Cardiac muscle cell (in vitro differentiated cells and primary cell): ENCODE results near the gene KIF18B. TPM values are rescaled to one million over a fixed set of nuclear protein-coding genes. Genes with fewer than 3 reads are reported as not detected.

Experiments used
- DNase-seq, 2 donors: peaks; one replicate each; pipeline versions ENCODE4 v3.0.0 to v3.0.0-alpha.2; 2010 to 2017; ENCODE audit warnings: low read depth in 1 of 2, low spot score in 1 of 2
- H3K27ac ChIP-seq: fragments of 200-600 bp; sonication (generic); 2 replicates; pipeline ENCODE4 v1.5.1; 2016
- H3K27me3 ChIP-seq: fragments of 200-600 bp; sonication (generic); 2 replicates; pipeline ENCODE4 v1.6.0; 2016; ENCODE audit warnings: control low read depth
- H3K36me3 ChIP-seq: fragments of 200-600 bp; sonication (generic); 2 replicates; pipeline ENCODE4 v1.5.1; 2016; ENCODE audit warnings: control low read depth
- H3K4me1 ChIP-seq: fragments of 200-600 bp; sonication (generic); 2 replicates; pipeline ENCODE4 v1.8.1; 2017; ENCODE audit warnings: low read depth, mild to moderate bottlenecking, mixed run types
- H3K4me3 ChIP-seq: fragments of 200-600 bp; sonication (generic); 2 replicates; pipeline ENCODE4 v1.5.1; 2016; ENCODE audit warnings: mild to moderate bottlenecking
- H3K9me3 ChIP-seq: fragments of 200-600 bp; sonication (generic); 2 replicates; pipeline ENCODE4 v1.5.1; 2017; ENCODE audit warnings: low read depth, mild to moderate bottlenecking, control low read depth
- polyA plus RNA-seq: library from polyadenylated mRNA; unstranded; fragments of >200 nt; fragmentation: Nextera tagmentation; extraction: Ambion mirVana; gene quantifications from 2 replicates; pipeline ENCODE4 v1.2.1, GENCODE V29; 2016
- total RNA-seq: library from RNA; depleted of rRNA; stranded (reverse); fragments of >200 nt; gene quantifications from 2 replicates; pipeline ENCODE4 v1.2.3, GENCODE V29; 2016
- TF ChIP-seq, protein P1 (sequence below): IDR thresholded peaks from 2 replicates; pipeline ENCODE4 v1.5.1; 2012; ENCODE audit warnings: low read depth, mild to moderate bottlenecking, low read length

Gene KIF18B
- total and polyA plus RNA-seq, 2 experiments from 2014 or later, result 4.1 to 21.1 TPM

DNA sequence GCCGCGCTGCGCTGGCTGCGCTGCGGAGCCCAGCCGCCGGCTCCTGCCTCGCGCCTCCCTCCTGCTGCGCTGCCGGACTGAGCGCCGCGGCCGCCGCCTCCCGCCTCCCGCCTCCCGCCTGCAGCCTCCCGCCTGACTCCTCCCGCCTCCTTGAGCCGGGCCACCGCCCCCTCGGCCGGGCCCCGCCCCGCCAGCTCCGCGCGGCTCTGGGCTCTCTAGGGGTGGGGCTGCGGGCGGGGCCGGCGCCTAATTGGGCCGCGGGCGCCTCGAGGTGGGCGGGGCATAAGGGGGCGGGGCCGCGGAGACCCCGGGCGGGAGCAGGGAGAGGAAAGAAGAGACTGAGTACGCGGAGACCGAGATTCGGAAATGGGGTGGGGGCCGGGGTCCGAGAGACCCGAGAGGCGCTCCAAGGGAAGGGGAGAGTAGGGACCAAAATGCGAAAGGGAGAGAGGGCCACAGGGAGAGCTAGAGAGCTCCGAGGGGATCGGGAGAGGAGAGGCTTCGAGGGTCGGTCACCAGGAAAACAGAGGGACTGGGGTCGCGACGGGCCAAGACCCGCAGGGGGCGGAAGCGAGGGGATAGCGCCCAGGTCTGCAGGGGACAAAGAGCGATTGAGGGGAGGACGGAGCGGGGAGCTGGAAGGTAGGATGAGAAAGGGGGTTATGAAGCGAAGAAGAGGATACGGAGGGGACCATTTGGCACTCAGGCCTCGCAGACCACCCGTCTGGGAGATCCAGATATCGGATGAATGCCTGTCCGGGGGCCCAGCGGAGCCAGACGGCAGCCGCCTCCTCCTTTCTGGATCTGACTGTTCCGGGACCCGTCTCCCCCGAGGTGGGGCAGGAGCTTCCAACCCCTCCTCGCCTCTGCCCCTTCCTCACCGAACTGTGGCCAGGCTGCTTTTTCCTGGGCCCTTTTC, 20.9 kb upstream of the KIF18B start, which contains the start of gene C1QL1:
TSS of gene C1QL1 (minus strand) at position 79 of the 919 bp plus-strand sequence. CDS start 255 bp downstream, outside the sequence.
- DNase-seq, result peak; percentile 95 to 96
- TF ChIP-seq, protein P1, sequence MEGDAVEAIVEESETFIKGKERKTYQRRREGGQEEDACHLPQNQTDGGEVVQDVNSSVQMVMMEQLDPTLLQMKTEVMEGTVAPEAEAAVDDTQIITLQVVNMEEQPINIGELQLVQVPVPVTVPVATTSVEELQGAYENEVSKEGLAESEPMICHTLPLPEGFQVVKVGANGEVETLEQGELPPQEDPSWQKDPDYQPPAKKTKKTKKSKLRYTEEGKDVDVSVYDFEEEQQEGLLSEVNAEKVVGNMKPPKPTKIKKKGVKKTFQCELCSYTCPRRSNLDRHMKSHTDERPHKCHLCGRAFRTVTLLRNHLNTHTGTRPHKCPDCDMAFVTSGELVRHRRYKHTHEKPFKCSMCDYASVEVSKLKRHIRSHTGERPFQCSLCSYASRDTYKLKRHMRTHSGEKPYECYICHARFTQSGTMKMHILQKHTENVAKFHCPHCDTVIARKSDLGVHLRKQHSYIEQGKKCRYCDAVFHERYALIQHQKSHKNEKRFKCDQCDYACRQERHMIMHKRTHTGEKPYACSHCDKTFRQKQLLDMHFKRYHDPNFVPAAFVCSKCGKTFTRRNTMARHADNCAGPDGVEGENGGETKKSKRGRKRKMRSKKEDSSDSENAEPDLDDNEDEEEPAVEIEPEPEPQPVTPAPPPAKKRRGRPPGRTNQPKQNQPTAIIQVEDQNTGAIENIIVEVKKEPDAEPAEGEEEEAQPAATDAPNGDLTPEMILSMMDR, result peak; percentile 17
- H3K27me3 ChIP-seq, result peaks cover 32% of the 10 kb centered on the region
- no peak within 1 kb of the TSS for H3K27ac ChIP-seq
- H3K9me3 ChIP-seq, result no peaks in the 10 kb centered on the region
- peaks cover 10% of the 10 kb centered on the region for H3K4me1 ChIP-seq
- H3K36me3 ChIP-seq, result no peaks in the 10 kb centered on the region
- H3K4me3 ChIP-seq, result peak within 1 kb of the TSS; percentile 32

DNA sequence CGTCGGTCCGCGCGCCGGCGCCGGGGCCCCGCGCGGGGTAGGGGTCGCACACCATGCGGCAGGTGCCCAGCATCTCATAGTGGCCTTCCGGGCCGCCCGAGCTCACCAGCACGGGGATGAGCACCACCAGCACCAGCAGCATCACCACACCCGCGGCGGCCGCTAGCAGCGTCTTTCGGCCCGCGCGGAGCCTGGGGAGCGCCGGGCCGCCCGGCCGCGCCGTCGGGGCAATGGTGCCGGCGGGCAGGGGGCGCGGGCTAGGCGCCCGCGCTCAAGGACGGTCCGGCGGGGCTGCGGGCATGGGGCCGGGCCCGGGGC, 20.3 kb upstream of the KIF18B start:
- Histone ChIP-seq H3K4me3 (peak overlapping the region; percentile 20), H3K27ac (no peak overlapping the region), H3K9me3 (no peaks in the 10 kb centered on the region), H3K27me3 (peaks cover 32% of the 10 kb centered on the region), H3K36me3 (no peaks in the 10 kb centered on the region), H3K4me1 (peaks cover 10% of the 10 kb centered on the region)
- TF ChIP-seq, protein P1, result no peak
- DNase-seq, result no peak

DNA sequence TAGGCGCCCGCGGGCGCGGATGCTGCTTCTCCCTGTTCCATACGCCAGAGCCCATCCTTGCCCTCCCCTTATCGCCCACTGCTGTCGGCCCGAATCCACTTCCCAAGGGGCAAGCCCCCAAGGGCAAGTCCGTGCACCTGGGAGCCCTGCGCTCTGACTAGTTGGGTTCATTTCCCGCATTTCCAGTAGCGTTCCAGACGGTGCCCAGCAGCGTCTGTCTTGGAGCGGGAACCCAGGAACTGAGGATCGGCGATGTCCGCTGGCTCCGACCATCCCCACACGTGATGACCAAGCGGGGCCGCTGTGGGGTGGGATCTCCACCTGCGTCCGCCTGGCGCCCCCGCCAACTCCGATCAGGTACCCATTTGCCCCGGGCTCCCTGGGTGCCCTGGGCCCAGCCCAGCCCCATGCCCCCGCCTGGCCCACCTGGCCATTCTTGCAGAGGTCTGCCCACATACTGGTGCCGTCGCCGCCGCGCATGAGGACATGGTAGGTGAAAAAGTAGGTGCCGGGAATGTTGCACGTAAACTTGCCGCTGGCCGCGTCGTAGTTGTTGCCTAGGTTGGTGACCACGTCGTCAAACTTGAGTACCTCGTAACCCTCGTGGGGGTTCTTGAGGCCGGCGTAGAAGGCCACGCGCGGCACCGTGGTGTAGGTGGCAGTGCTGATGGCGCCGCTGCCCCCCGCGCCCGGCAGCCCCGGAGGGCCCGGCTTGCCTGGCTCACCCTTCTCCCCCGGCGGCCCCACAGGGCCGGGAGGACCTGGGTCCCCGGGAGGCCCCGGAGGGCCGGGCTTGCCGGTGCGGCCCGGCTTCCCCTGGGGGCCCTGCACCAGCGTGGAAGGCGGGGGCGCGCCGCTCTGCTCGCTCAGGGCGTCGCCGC, 19.7 kb upstream of the KIF18B start:
- Histone ChIP-seq H3K9me3 (no peaks in the 10 kb centered on the region), H3K27me3 (peaks cover 32% of the 10 kb centered on the region), H3K4me1 (peaks cover 10% of the 10 kb centered on the region), H3K27ac (no peak overlapping the region), H3K4me3 (peak overlapping the region; percentile 20), H3K36me3 (no peaks in the 10 kb centered on the region)
- no peak for DNase-seq
- TF ChIP-seq, protein P1, result no peak

DNA sequence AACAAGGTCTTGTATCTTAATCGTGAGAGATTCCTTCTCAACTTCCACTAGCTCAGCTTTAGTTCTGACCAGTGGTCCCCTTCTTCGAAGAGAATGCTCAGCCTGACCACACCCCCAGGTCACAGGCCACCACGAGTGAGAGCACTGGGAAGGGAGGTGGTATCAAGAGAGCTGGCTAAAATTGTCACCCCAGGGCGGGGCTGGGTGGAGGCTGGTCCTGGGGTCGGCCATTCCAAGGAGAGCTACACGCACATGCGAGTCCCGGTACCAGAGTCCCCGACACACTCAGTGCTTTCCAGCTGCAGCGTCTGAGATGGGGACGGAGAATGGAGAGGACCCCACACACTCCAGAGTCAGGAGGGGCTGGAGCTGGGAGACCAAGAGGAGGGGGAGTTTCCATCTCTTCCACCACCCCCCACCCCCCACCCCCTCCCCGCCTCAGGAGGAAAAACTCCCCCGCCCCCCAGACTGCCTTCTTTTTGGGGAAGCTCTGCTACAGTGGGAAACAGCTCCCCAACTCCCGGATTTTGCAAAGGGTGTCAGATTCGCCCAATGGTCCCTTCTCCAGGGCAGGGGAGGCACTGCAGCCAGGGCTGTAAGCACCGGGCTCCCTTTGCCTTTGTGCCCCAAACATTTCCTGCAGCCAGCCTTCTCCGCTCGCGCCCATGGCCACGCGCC, 18.9 kb upstream of the KIF18B start:
- Histone ChIP-seq H3K36me3 (no peaks in the 10 kb centered on the region), H3K27ac (no peak overlapping the region), H3K9me3 (no peaks in the 10 kb centered on the region), H3K4me3 (no peak overlapping the region), H3K27me3 (peaks cover 32% of the 10 kb centered on the region), H3K4me1 (peaks cover 10% of the 10 kb centered on the region)
- TF ChIP-seq, protein P1, result no peak
- no peak for DNase-seq
